HK-2 (cell line): Measurements from ENCODE around the gene ADCY4.
"Not testable (repeated sequence)": the region's sequence is repeated elsewhere in the genome, so short reads cannot be mapped to it uniquely, and the experiment has no call there.

Experiments used
- DNase-seq: peaks from one replicate; pipeline ENCODE4 v3.0.0-alpha.2; 2018; ENCODE audit not compliant: unreplicated experiment

ADCY4 gene

DNA sequence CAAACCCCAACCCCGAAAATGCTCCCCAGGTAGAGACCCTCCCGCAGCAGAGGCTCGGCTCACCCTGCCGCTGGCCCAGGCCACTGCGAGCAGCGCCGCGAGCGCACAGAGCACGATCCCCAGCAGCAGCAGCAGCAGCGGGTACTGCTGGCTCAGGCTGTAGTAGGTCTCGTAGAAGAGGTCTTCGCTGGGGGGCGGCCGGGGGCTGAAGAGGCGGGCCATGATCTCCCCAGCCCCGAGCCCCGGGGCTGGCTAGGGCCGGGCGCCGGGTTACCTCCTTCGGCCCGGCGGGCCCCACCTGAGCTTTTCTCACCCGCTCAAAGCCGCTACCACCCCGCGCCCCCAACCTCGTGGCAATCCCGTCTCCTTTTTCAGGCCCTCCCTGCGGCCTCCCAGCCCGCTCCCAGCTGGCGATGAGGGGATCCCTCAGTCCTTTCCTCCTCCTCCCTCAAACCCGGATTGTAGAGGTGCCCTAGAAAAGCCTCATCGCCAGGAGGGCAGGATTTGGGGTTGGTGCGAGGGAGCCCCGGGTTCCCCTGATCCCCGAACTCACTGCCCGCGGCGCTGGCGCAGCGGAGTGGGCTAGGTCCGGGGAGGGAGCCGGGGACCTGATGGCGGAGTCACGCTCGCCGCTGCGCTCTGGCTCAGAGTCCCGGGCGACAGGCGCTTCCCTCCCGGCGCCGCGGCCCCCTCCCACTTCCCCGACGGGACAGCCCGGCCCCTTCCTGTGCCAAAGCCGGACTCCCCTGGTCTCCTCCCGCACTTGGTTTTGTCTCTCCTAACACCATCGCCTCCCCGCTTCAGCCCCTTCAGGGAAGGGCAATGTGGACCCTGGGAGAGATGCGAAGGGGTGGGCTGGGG is at the start of gene ADCY4:
Gene ADCY4 (minus strand): TSS at position 641 of the 861 bp plus-strand sequence. CDS start 419 bp downstream, at position 222.
- no peak for DNase-seq

DNA sequence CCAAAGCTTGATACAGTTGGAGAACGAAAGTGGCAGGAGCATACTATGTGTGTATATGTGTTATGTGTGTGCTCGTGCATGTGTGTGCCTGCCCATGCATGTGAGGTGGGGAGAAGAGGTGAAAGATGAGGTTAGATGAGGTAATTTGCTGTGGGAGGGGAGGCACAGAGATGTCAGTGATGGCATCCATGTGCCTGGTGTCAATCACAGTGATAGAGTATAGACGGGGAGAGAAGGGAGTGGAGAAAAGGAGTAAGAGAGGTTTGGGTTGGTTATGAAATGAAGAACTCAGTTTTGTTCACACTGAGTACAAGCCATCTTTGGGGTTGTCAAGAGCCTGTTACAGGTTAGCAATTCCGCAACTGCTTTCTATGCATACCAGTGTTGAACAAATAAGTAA is 49.3 kb upstream of the ADCY4 start:
- DNase-seq: no peak

DNA sequence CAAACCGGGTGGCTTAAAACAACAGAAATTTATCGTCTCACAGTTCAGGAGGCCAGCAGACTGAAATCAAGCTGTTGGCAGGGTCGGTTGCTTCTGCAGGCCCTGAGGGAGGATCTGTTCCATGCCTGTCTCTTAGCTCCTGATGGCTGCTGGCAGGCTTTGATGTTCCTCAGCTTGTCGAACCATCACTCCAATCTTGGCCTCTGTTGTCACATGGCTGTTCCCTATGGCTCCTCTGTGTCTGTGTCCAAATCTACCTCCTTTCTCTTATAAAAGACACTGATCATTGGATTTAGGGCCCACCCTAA is 47.1 kb upstream of the ADCY4 start:
- DNase-seq: no peak

DNA sequence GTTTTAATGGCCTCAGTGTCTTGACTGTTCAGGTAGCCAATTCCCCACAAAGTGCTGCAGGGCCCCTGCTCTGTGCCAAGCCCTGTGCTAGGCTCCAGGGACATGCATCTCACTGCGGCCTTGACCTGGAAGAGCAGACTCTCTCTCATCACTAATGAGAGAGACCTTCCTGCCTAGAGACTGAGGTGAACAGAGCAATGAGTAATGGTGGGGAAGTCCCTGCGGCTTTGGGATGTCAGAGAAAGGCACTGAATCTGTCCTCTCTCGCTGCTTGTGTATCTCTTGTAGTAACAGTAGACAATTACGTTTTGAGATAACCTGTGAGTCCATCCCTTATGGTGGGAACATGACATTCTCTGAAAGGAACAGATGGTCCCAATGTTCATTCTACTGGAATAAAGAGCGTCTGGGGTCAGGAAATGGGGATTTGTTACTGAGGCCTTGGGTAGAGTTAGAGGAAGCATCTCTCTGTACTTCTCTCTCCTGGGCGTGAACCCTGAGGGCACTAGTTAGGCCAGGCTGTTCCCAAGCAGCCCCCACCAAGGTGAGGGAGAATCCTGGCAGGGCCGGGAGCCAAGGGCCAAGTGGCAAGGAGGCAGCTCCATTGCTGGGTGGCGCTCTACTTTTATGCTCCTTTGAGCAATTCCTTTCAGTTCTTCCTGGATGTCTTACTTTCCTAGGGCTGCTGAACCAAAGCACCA is 46.6 kb upstream of the ADCY4 start:
- no peak for DNase-seq

DNA sequence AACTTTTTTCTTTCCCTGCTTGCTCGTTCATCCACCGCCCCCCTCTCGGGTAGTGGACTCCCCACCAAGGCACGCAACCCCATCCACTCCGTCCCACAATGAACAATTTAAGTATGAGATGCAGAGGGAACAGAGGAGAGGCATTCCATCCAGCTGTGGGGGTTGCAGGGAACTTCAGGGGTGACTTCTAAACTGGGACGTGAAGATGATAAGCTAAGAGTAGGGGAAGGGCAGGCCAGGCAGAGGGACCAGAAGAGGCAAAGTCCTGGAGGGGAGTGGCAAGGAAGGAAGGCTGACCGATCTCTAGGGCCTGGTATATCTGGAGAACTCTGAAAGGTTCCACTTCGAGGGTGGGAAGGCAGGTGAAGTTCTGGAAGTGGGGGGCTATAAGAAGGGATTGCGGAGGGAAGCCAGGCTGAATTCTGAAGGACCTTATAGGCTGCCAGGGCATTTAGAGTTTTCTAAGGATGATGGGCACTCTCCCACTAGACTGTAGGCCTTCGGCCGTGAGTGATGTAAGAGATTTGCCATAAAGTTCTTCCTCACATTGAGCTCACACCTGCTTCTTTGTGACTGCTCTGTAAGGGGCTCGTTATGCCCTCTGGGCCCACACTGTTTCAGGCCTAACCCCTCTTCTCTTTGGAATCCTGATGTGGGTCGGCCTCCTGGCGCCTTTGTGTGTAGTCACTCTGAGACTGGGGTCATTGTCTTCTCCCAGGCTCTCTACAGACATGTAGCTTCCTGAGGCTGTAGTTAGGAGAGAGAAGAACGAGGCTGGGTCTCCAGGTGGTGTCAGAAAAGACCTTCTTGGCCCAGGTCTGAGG is 45.2 kb upstream of the ADCY4 start:
- DNase-seq: no peak

DNA sequence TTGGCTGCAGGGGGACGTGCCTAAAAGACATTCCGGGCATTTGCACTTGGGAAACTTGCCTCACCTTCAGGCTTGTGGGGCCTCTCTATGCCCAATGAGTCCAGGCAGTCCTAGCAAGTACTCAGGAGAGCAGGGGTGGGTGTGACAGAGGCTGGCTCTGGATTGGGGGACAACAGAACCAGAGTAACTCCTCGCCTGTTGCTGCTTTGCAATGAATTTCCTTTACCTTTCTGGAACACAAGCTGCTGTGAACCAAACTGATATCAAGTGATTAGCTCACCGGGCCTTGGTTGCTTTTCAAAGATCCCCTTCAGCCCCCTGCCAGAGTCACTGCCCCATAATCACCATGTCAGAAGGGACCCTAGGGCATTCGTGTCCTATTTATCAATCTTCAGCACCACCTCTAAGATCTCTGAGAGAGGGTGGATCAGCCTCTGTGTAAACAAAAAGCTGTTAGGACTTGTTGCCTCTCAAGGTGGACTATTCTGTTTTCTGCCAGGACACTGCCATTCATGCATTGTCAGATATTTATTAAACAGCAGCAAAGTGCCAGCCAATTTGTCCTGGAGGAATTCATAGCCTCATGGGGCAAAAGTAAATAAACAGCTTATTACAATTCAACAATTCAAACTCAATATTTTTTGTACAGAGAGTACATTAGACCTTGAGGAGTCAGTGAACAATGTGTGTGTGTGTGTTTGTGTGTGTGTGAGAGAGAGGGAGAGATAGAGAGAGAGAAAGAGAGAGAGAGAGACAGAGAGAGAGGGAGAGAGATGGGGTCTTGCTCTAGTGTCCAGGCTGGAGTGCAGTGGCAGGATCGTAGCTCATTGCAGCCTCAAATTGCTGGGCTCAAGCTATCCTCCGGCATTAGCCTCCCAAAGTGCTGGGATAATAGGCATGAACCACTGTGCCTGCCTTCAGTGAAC is 44.4 kb upstream of the ADCY4 start:
- DNase-seq: no peak

DNA sequence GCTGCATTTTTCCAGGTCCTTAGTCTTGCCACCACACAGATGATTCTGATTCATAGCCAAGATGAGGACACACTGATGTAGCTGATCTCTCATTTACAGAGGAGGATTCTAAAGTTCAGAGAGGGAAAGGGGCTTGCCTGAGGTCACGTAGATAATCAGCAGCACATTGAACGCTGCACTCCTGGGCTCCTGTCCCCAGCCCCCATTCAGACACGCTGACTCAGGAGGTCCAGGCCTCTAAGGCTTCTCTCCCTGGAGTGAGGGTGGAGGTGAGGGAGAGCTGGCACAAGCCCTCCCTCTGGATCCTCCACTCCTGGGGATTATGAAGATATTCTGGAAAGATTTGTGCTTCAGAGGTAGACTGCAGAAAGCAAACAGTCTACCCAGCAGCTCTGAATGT is 43.5 kb upstream of the ADCY4 start:
- no peak for DNase-seq

DNA sequence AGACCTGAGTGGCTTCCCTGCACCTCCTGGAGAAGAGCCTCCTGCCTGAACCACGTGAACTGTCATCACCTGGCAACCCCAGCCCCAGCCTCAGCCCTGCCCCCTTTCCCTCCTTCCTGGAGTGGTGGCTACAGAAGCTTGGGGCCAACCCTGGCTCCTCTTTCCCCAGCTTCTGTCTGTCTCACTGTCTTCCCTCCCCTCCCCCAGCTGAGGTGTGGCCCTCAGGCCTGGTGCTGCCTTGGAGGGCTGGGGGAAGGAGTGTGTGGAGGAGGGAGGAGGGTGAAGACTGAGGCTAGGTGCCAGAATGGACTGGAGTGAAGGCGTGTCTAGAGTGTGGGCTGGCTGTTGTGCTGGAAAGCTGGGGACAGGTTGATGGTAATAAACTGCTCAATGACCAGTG is 42.8 kb upstream of the ADCY4 start:
- peak; percentile 10 for DNase-seq

DNA sequence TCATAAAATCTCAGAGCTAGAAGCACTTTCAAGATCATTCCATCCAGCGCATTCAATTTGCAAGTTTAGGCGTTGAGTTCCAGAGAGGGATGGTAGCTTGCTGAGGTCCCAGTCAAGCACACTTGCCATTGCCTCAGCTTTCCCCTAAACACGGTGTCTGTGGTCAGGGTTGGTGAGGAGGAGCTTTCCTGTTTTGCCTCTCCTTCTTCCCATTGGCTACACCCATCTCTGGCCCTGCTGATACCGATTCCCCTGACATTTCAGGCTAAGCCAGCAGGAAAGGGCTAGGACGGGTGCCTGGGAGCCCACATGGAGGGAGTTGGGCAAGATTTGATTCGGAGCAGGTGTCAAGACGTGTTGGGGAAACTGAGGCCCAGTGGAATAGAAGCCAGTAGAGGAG is 42.3 kb upstream of the ADCY4 start:
- no peak for DNase-seq

DNA sequence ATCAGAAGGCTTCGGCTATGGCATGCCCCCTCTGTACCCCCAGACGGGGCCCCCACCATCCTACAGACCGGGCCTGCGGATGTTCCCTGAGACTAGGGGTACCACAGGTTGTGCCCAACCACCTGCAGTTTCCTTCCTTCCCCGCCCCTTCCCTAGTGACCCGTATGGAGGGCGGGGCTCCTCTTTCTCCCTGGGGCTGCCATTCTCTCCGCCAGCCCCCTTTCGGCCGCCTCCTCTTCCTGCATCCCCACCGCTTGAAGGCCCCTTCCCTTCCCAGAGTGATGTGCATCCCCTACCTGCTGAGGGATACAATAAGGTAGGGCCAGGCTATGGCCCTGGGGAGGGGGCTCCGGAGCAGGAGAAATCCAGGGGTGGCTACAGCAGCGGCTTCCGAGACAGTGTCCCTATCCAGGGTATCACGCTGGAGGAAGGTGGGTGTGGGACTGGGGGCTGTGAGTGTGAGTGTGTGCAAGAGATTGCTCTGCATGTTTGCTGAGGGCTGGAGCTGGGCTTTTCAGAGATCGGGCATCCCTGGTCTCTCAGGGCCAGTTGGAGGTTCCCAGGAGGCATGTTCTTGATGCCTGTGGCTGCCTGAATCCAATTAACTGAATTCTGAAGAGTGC is 41.7 kb upstream of the ADCY4 start:
- no peak for DNase-seq

DNA sequence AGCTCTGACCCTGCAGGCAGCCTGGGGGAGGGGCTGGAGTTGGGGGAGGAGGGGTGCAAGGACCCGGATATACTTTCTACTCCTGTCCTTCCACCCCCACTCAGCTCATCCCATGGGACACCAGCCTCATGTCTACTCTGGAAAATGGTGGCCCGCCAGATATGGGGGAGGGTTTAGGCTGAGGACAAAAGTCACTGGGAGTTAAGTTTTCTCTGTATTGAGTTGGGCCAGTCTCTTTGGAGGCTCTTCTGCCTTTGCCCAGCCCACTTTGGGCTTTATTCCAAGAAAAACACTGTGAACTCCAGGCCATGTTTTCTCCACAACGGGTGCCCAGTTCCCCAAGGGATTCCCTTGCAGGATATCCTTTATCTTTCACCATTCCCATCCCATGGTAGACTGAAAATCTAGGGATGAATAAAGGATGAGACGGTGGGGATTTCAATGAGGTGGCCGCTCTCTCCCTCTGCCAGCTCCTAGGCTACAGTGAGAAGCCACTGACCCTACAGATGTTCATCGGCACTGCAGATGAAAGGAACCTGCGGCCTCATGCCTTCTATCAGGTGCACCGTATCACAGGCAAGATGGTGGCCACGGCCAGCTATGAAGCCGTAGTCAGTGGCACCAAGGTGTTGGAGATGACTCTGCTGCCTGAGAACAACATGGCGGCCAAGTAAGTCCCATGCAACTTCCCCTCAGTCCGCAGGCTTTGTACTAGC is 38.0 kb upstream of the ADCY4 start:
- DNase-seq: no peak

DNA sequence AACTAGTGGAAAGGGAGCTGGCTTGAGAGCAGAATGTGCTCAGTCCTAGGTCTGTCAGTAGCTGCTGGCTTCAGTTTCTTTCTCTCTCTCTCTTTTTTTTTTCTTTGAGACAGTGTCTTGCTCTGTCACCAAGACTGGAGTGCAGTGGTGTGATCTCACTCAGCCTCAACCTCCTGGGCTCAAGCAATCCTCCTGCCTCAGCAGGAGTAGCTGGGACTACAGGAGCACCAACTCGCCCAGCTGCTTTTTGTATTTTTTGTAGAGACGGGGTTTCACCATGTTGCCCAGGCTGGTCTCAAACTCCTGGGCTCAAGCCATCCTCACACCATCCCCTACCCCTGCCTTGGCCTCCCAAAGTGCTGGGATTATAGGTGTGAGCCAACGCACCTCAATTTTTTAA is 36.7 kb upstream of the ADCY4 start:
- DNase-seq: not testable (repeated sequence)

DNA sequence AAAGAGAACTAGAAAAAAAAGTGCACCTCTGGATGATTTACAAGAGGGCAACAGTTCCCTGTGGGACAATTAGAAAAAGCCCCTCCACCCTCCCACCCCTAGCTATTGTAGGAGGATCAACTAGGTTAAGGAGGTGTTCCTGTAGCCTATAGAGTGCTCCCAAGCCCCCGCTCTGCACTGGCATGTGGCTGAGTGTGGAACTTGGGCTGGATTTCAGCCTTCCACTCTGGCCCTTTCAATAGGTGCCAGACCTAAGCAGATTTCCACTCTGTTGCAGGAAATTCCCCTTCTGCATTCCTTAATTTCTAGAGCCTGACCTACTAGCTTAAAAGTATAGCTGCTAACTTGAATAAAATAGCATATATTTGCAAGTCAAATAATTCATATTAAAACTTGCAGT is 35.9 kb upstream of the ADCY4 start:
- DNase-seq: no peak

DNA sequence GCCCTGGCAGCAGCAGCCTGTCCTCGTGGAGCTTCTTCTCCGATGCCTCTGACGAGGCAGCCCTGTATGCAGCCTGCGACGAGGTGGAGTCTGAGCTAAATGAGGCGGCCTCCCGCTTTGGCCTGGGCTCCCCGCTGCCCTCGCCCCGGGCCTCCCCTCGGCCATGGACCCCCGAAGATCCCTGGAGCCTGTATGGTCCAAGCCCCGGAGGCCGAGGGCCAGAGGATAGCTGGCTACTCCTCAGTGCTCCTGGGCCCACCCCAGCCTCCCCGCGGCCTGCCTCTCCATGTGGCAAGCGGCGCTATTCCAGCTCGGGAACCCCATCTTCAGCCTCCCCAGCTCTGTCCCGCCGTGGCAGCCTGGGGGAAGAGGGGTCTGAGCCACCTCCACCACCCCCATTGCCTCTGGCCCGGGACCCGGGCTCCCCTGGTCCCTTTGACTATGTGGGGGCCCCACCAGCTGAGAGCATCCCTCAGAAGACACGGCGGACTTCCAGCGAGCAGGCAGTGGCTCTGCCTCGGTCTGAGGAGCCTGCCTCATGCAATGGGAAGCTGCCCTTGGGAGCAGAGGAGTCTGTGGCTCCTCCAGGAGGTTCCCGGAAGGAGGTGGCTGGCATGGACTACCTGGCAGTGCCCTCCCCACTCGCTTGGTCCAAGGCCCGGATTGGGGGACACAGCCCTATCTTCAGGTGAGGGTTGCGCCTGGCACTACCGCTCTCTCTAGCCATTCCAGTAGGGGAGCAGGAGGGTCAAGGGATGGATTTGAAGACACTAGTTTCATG is 35.2 kb upstream of the ADCY4 start:
- DNase-seq: no peak

DNA sequence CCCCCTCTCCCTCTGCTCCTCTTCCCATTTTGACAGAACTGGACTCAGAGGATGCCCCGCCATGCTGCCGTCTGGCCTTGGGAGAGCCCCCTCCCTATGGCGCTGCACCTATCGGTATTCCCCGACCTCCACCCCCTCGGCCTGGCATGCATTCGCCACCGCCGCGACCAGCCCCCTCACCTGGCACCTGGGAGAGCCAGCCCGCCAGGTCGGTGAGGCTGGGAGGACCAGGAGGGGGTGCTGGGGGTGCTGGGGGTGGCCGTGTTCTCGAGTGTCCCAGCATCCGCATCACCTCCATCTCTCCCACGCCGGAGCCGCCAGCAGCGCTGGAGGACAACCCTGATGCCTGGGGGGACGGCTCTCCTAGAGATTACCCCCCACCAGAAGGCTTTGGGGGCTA is 34.6 kb upstream of the ADCY4 start:
- DNase-seq: no peak

DNA sequence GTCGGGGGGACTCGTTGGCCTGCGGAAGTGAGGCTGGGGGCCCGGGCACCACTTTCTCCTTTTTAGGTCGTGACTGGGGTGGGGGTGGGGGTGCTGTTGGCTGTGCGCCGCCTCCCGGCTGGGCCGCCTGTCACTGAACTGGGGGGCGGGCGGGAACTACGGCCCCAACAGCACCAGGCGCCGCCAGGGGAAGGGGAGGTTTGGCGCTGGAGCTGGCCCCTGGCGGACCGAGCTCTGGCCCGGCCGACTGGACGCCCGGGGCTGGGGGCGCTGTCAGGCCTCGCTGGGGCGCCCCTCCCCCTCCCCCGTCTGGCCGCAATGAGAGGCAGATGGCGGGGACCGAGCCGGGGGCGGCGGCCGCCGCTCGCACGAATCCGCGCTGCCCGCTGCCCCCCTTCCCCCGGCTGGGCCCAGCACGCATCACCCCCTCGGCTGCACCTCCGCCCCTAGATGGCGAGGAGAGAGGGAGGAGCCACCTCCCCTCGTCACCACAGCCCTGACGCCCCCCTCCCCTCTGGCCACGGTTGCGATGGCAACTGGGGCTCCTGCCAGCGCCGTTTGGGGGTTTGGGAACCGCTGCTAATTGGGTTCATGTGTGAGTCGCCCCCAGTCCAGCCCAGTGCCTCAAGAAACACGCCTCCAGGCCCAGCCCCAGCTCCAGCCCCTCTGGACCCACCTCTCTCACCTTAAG is 33.8 kb upstream of the ADCY4 start:
- no peak for DNase-seq

DNA sequence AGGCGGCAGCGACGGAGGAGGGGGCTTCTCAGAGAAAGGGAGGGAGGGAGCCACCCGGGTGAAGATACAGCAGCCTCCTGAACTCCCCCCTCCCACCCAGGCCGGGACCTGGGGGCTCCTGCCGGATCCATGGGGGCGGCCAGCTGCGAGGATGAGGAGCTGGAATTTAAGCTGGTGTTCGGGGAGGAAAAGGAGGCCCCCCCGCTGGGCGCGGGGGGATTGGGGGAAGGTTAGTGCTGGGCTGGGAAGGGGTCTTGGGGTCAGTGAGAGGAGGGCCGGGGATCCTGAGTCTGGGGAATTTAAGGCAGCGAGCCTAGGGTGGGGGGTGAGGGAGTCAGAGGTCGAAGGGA is 33.3 kb upstream of the ADCY4 start:
- DNase-seq: no peak

DNA sequence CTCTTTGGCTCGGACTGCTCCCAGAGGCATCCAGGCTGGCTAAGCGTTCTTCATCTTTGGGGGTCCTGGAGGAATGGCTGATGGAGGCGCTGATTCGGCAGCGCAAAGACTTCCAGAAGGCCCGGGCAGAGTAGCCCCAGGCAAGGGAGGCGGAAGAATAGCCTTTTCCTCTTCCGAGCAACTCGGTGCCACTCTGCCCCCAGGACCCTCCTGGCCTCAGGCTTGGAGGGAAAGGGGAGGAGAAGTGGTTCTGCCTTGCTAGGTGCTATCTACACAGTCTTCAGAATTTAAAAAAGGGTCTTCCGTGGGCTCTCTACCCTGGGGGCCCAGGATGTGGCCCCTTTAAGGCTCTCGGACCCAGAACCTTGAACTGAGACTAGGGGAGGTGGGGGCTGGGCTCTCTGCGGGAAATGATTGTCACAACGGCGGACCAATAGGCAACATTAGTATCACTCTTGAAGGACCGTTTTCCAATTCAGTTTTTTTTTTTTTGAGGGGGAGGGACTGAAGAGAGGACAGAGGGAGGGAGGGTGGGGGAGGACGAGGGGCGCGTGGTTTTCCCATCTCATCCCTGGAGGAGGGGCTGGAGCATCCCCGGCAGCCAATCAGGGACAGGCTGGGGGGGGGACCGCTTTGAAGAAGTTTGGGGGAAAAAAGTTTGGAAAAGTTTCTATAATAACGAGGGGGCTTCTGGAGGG is 32.8 kb upstream of the ADCY4 start, which contains the start of gene NFATC4:
Gene NFATC4 (plus strand): TSS at position 671 of the 698 bp plus-strand sequence. CDS start 157 bp downstream, outside the sequence.
- DNase-seq: peak; percentile 24
